ENCODE measurements around the gene PKN3. TPM values are rescaled to one million over a fixed set of nuclear protein-coding genes. Genes with fewer than 3 reads are reported as not detected.

PKN3 gene
- total and polyA plus RNA-seq, 9 of the 15 experiments (the other 6 are each of a cell fraction or from before 2014, with no cell fraction given), result 0.82 to 49.2 (median 19.7) TPM

DNA sequence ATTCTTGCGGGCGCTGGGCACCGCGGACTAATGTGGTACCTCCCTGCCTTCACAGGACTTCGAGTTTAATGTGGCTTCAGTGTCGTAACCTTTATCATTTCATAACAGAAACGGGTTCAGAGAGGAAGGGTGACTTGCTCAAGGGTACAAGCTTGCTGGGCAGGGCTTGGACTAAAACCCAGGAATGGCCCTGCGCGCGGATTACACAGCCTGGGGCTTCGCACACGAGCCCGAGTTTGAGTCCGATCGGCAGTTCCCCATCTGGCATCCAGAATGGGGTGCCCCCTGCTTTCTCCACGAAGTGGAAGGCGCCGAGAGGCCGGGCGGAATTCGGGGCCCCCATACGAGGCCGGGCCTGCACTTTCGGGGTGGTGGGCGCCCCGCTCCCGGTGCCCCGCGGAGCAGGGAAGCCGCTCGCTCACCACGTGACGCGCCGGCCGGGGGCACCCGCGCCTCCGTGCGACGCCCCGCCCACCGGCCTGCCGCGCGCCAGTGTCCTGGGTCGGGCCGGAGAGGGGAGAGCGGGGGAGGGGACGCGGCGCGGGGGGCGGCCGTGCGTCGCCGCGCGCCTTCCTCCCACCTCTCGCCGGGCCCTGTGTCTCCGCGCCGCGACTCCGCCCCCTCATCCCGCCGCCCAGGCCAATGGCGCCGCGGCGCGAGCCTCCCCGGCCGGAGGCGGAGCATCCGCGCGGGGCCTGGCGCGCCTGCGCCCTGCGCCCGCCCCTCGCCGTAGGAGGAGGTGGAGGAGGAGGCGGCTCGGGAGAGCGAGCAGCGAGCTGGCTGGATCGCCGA lies 13.6 kb upstream of the PKN3 start, which contains the start of gene SET (continued):
- TF ChIP-seq, protein P1, sequence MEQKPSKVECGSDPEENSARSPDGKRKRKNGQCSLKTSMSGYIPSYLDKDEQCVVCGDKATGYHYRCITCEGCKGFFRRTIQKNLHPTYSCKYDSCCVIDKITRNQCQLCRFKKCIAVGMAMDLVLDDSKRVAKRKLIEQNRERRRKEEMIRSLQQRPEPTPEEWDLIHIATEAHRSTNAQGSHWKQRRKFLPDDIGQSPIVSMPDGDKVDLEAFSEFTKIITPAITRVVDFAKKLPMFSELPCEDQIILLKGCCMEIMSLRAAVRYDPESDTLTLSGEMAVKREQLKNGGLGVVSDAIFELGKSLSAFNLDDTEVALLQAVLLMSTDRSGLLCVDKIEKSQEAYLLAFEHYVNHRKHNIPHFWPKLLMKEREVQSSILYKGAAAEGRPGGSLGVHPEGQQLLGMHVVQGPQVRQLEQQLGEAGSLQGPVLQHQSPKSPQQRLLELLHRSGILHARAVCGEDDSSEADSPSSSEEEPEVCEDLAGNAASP (IDR thresholded peaks at IDR 0.05), result no peak
- TF ChIP-seq ZNF41 (CRISPR knock-in tag; conservative IDR thresholded peaks at IDR 0.05), result peak; percentile 84
- TF ChIP-seq KAT8 (IDR thresholded peaks at IDR 0.05; ENCODE audit: low read depth), result no peak
- TF ChIP-seq MIER1 (IDR thresholded peaks at IDR 0.05; ENCODE audit: low read depth), result peak; percentile 43; the same call in 1 of the 2 replicates
- no peak for TF ChIP-seq XRCC4 (IDR thresholded peaks at IDR 0.05; ENCODE audit: extremely low read depth, insufficient read depth, insufficient read length)
- no peak for TF ChIP-seq PHTF2 (CRISPR knock-in tag; IDR thresholded peaks at IDR 0.05)
- TF ChIP-seq KLF10 (CRISPR knock-in tag; IDR thresholded peaks at IDR 0.05), result no peak
- peak; percentile 94 for TF ChIP-seq ZNF583 (CRISPR knock-in tag; IDR thresholded peaks at IDR 0.05)
- TF ChIP-seq, protein P2, sequence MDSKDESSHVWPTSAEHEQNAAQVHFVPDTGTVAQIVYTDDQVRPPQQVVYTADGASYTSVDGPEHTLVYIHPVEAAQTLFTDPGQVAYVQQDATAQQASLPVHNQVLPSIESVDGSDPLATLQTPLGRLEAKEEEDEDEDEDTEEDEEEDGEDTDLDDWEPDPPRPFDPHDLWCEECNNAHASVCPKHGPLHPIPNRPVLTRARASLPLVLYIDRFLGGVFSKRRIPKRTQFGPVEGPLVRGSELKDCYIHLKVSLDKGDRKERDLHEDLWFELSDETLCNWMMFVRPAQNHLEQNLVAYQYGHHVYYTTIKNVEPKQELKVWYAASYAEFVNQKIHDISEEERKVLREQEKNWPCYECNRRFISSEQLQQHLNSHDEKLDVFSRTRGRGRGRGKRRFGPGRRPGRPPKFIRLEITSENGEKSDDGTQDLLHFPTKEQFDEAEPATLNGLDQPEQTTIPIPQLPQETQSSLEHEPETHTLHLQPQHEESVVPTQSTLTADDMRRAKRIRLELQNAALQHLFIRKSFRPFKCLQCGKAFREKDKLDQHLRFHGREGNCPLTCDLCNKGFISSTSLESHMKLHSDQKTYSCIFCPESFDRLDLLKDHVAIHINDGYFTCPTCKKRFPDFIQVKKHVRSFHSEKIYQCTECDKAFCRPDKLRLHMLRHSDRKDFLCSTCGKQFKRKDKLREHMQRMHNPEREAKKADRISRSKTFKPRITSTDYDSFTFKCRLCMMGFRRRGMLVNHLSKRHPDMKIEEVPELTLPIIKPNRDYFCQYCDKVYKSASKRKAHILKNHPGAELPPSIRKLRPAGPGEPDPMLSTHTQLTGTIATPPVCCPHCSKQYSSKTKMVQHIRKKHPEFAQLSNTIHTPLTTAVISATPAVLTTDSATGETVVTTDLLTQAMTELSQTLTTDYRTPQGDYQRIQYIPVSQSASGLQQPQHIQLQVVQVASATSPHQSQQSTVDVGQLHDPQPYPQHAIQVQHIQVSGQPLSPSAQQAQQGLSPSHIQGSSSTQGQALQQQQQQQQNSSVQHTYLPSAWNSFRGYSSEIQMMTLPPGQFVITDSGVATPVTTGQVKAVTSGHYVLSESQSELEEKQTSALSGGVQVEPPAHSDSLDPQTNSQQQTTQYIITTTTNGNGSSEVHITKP (IDR thresholded peaks at IDR 0.05; ENCODE audit: partially characterized antibody), result peak; percentile 78

Data from K562 (cell line).